Neural crest cell (in vitro differentiated cells): ENCODE results near the gene PDE4A. TPM values are rescaled to one million over a fixed set of nuclear protein-coding genes. Genes with fewer than 3 reads are reported as not detected.

Experiments used
- DNase-seq: peaks from one replicate; pipeline ENCODE4 v3.0.0; 2021; ENCODE audit warnings: low read depth, mixed read lengths, low spot score
- H3K27ac Mint-ChIP-seq: one replicate; pipeline ENCODE4 v1.8.0; 2021; ENCODE audit warnings: mild to moderate bottlenecking, mixed read lengths; ENCODE audit not compliant: unreplicated experiment
- H3K27me3 Mint-ChIP-seq: 2 replicates; pipeline ENCODE4 v1.8.0; 2021; ENCODE audit warnings: low read depth, mild to moderate bottlenecking, mixed read lengths
- H3K36me3 Mint-ChIP-seq: 2 replicates; pipeline ENCODE4 v1.8.0; 2021; ENCODE audit warnings: low read depth, mild to moderate bottlenecking, mixed read lengths
- H3K4me1 Mint-ChIP-seq: 2 replicates; pipeline ENCODE4 v1.8.0; 2021; ENCODE audit warnings: mixed read lengths
- H3K4me3 Mint-ChIP-seq: one replicate; pipeline ENCODE4 v1.8.0; 2021; ENCODE audit warnings: mild to moderate bottlenecking, mixed read lengths
- H3K9me3 Mint-ChIP-seq: 2 replicates; pipeline ENCODE4 v1.8.0; 2021; ENCODE audit warnings: mixed read lengths
- total RNA-seq: library from RNA; stranded (reverse); gene quantifications from 2 replicates; pipeline ENCODE4 v1.2.1, GENCODE V29; 2021
- TF ChIP-seq, protein P1 (sequence below): fragments of 200-600 bp; sonication (generic); conservative IDR thresholded peaks from 2 replicates; pipeline ENCODE4 v1.5.0; 2021; ENCODE audit warnings: antibody characterized with exemption, mild to moderate bottlenecking

PDE4A gene
- total RNA-seq, 1 donor from 2014 or later, result 1.5 TPM

DNA sequence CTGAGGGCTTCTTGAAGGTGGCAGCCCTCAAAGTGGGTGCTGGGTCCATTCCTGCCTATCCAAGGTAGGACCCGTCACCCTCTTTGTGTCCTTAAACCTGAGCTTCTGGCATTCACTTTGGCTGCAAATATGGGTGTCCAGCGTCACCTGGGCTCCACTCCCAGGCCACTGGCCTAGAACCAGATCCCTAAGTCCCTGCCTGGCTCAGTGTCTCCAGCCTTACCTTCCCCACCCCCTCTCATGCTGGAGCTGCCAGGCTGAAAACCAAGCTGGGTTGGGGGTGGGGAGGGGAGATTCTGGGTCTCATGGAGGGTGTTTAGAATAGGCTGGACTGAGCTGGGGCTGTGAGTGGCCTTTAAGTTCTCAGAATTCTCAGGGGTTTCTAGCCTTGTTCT, 12.4 kb downstream of the PDE4A start:
- Mint-ChIP-seq H3K9me3 (no peaks in the 10 kb centered on the region), H3K27ac (no peak overlapping the region), H3K4me3 (no peak overlapping the region), H3K27me3 (peaks cover 72% of the 10 kb centered on the region), H3K4me1 (peaks cover 5% of the 10 kb centered on the region), H3K36me3 (no peaks in the 10 kb centered on the region)
- TF ChIP-seq, protein P1, sequence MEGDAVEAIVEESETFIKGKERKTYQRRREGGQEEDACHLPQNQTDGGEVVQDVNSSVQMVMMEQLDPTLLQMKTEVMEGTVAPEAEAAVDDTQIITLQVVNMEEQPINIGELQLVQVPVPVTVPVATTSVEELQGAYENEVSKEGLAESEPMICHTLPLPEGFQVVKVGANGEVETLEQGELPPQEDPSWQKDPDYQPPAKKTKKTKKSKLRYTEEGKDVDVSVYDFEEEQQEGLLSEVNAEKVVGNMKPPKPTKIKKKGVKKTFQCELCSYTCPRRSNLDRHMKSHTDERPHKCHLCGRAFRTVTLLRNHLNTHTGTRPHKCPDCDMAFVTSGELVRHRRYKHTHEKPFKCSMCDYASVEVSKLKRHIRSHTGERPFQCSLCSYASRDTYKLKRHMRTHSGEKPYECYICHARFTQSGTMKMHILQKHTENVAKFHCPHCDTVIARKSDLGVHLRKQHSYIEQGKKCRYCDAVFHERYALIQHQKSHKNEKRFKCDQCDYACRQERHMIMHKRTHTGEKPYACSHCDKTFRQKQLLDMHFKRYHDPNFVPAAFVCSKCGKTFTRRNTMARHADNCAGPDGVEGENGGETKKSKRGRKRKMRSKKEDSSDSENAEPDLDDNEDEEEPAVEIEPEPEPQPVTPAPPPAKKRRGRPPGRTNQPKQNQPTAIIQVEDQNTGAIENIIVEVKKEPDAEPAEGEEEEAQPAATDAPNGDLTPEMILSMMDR, result no peak
- DNase-seq, result no peak

DNA sequence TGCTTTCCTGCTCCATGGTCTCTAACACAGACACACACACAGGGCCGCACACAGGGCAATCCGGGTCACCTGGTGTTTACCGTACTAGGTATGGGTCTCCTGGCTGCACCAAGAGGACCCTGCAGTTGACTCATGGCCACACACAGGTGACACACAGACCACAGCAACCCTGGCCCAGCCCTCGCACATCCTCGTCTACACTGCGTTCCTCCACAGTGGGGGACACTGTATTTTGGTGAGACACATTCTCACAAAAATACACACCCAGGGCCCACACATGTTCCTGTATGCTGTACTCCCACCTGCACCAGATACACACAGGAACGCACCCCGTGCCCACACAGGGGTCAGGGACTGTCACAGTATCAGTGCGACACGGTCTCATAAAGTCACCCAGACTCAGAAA, 12.8 kb downstream of the PDE4A start:
- no peak overlapping the region for H3K27ac Mint-ChIP-seq
- H3K4me1 Mint-ChIP-seq, result peaks cover 5% of the 10 kb centered on the region
- H3K9me3 Mint-ChIP-seq, result no peaks in the 10 kb centered on the region
- no peak for DNase-seq
- H3K4me3 Mint-ChIP-seq, result peak overlapping the region; percentile 48
- H3K27me3 Mint-ChIP-seq, result peaks cover 68% of the 10 kb centered on the region
- no peaks in the 10 kb centered on the region for H3K36me3 Mint-ChIP-seq
- TF ChIP-seq, protein P1, result no peak

DNA sequence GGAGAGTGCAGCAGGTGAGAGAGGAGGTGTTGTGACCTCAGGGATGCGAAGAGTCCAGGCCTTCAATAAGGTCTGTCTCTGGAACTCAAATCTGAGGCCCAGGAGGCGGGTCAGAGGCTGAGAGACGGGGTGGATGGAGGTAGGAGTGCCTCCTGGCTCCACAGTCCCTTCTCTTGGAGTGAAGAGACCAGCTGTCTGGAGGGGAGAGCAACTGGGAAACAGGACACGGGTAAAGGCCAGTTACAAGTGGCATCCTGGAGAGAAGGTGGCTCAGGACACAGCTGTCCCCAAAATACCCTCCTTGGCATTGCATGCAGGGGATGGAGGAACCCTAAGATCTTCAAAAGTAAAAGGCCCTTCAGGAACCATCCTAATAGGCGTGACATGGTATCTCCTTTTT, 19.2 kb downstream of the PDE4A start:
- TF ChIP-seq, protein P1, result no peak
- no peak for DNase-seq
- no peaks in the 10 kb centered on the region for H3K36me3 Mint-ChIP-seq
- no peaks in the 10 kb centered on the region for H3K4me1 Mint-ChIP-seq
- H3K9me3 Mint-ChIP-seq, result no peaks in the 10 kb centered on the region
- peaks cover 20% of the 10 kb centered on the region for H3K27me3 Mint-ChIP-seq
- H3K27ac Mint-ChIP-seq, result no peak overlapping the region
- H3K4me3 Mint-ChIP-seq, result no peak overlapping the region

DNA sequence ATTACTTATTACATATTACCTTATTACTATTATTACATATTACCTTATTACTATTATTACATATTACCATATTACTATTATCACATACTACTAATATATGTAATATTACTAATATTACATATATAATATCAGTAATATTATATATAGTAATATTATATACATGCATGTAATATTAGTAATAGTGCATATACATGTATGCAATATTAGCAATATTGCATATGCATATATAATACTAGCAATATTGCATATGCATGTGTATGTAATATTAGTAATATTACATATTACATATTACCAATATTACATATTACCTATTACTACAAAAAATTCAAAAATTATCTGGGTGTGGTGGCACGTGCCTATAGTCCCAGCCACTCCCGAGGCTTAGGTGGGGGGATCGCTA, 22.4 kb downstream of the PDE4A start:
- Mint-ChIP-seq H3K27ac (no peak overlapping the region), H3K36me3 (no peaks in the 10 kb centered on the region), H3K9me3 (no peaks in the 10 kb centered on the region), H3K27me3 (peaks cover 9% of the 10 kb centered on the region), H3K4me1 (no peaks in the 10 kb centered on the region), H3K4me3 (no peak overlapping the region)
- DNase-seq, result no peak
- TF ChIP-seq, protein P1, result no peak

DNA sequence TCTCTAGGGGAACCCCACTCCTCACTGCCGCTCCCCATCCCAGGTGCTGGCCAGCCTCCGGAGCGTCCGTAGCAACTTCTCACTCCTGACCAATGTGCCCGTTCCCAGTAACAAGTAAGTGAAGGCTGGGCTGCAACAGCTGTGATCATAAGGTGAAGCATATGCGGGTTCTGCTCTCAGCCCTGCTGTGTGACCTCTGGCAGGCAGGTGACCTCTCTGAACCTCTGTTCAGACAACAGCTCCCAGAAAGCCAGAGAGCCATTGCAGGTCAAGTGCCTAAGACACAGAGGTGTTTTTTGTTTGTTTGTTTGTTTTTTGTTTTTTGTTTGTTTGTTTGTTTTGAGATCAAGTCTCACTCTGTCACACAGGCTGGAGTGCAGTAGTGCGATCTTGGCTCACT, 28.7 kb downstream of the PDE4A start:
- DNase-seq, result no peak
- TF ChIP-seq, protein P1, result no peak

More for the DNA sequence above, 28.7 kb downstream of the PDE4A start:
- Mint-ChIP-seq H3K9me3 (no peaks in the 10 kb centered on the region), H3K27me3 (peaks cover 2% of the 10 kb centered on the region), H3K36me3 (no peaks in the 10 kb centered on the region), H3K4me3 (no peak overlapping the region), H3K4me1 (peaks cover 10% of the 10 kb centered on the region), H3K27ac (no peak overlapping the region)
